ENCODE data around the gene CADM4.

The CADM4 gene

GRCh38 chr19:43619262-43620060, 20.2 kb downstream of the CADM4 start, which contains the start of gene ZNF428:
Gene ZNF428 (minus strand): TSS chr19:43619629. CDS start chr19:43614304, 5,325 bp downstream.
- TF ChIP-seq MYC (IDR thresholded peaks at IDR 0.05; ENCODE audit: low read depth, low read length) (peak; percentile 55; the same call in 1 of the 2 replicates), CTCF (IDR thresholded peaks at IDR 0.05; ENCODE audit: low read depth, low read length) (no peak), POLR2A (IDR thresholded peaks at IDR 0.05; ENCODE audit: extremely low read depth, insufficient read length) (peak; percentile 70), MAX (IDR thresholded peaks at IDR 0.05; ENCODE audit: low read depth, low read length) (peak; percentile 31; the same call in 1 of the 2 replicates)

GRCh38 chr19:43618921-43619261, 20.8 kb downstream of the CADM4 start:
- peak; percentile 74 for DNase-seq (ENCODE audit: low read depth)
- H3K4me3 ChIP-seq (ENCODE audit: low read depth, low read length), result peak overlapping the region; percentile 91
- no peak for TF ChIP-seq CTCF (IDR thresholded peaks at IDR 0.05; ENCODE audit: low read depth, low read length)
- no peak for TF ChIP-seq MYC (IDR thresholded peaks at IDR 0.05; ENCODE audit: low read depth, low read length)
- TF ChIP-seq MAX (IDR thresholded peaks at IDR 0.05; ENCODE audit: low read depth, low read length), result no peak
- TF ChIP-seq POLR2A (IDR thresholded peaks at IDR 0.05; ENCODE audit: extremely low read depth, insufficient read length), result no peak

More at GRCh38 chr19:43619262-43620060, 20.2 kb downstream of the CADM4 start, which contains the start of gene ZNF428:
- DNase-seq (ENCODE audit: low read depth), result peak; percentile 88
- peak within 1 kb of the TSS; percentile 91 for H3K4me3 ChIP-seq (ENCODE audit: low read depth, low read length)

- TF ChIP-seq MAX (IDR thresholded peaks at IDR 0.05; ENCODE audit: low read depth, low read length), result no peak
- no peak for TF ChIP-seq POLR2A (IDR thresholded peaks at IDR 0.05; ENCODE audit: extremely low read depth, insufficient read length)
- TF ChIP-seq MYC (IDR thresholded peaks at IDR 0.05; ENCODE audit: low read depth, low read length), result no peak
- TF ChIP-seq CTCF (IDR thresholded peaks at IDR 0.05; ENCODE audit: low read depth, low read length), result no peak
- H3K4me3 ChIP-seq (ENCODE audit: low read depth, low read length), result no peak overlapping the region
- no peak for DNase-seq (ENCODE audit: low read depth)
Observed at GRCh38 chr19:43616954-43617353, 22.7 kb downstream of the CADM4 start.

- TF ChIP-seq MYC (IDR thresholded peaks at IDR 0.05; ENCODE audit: low read depth, low read length), result no peak
- no peak for TF ChIP-seq MAX (IDR thresholded peaks at IDR 0.05; ENCODE audit: low read depth, low read length)
- no peak for TF ChIP-seq POLR2A (IDR thresholded peaks at IDR 0.05; ENCODE audit: extremely low read depth, insufficient read length)
- TF ChIP-seq CTCF (IDR thresholded peaks at IDR 0.05; ENCODE audit: low read depth, low read length), result no peak
- H3K4me3 ChIP-seq (ENCODE audit: low read depth, low read length), result no peak overlapping the region
- DNase-seq (ENCODE audit: low read depth), result no peak
Observed at GRCh38 chr19:43616306-43616705, 23.3 kb downstream of the CADM4 start.

- TF ChIP-seq MAX (IDR thresholded peaks at IDR 0.05; ENCODE audit: low read depth, low read length), result no peak
- no peak for TF ChIP-seq MYC (IDR thresholded peaks at IDR 0.05; ENCODE audit: low read depth, low read length)
- no peak for TF ChIP-seq CTCF (IDR thresholded peaks at IDR 0.05; ENCODE audit: low read depth, low read length)
- TF ChIP-seq POLR2A (IDR thresholded peaks at IDR 0.05; ENCODE audit: extremely low read depth, insufficient read length), result no peak
- DNase-seq (ENCODE audit: low read depth), result no peak
- H3K4me3 ChIP-seq (ENCODE audit: low read depth, low read length), result no peak overlapping the region
Observed at GRCh38 chr19:43612374-43612773, 27.3 kb downstream of the CADM4 start.

Measured in NB4 (cell line).